ENCODE measurements around the gene DYTN.

DYTN gene

GRCh38 chr2:206627632-206628031 lies 90.6 kb downstream of the DYTN start:
- Histone ChIP-seq H3K23ac (ENCODE audit: low read length) (no peak overlapping the region), H4K91ac (ENCODE audit: low read depth, low read length) (no peak overlapping the region), H4K8ac (ENCODE audit: low read depth, low read length) (no peak overlapping the region), H2AK5ac (ENCODE audit: low read length) (no peak overlapping the region), H2BK5ac (ENCODE audit: low read depth, low read length, poor library complexity) (no peak overlapping the region), H4K12ac (ENCODE audit: low read depth, low read length) (no peak overlapping the region), H3K27ac (ENCODE audit: low read depth, low read length) (no peak overlapping the region), H3K14ac (ENCODE audit: low read length) (no peak overlapping the region), H3K27me3 (ENCODE audit: insufficient read depth, low read length) (no peaks in the 10 kb centered on the region), H3K79me2 (ENCODE audit: control insufficient read depth, insufficient read depth, low read length, poor library complexity) (no peaks in the 10 kb centered on the region), H3K4ac (ENCODE audit: low read depth, low read length) (no peak overlapping the region), H2BK120ac (ENCODE audit: insufficient read depth, low read length, poor library complexity) (no peak overlapping the region), H3K4me3 (ENCODE audit: low read depth, low read length) (no peak overlapping the region), H3K79me1 (ENCODE audit: low read length) (no peaks in the 10 kb centered on the region), H3K9me3 (ENCODE audit: insufficient read depth, low read depth, low read length) (peaks cover 1% of the 10 kb centered on the region), H3K4me1 (ENCODE audit: control insufficient read depth in 1 of 2, insufficient read depth in 2 of 2, low read length in 2 of 2) (no peaks in the 10 kb centered on the region), H3K4me2 (ENCODE audit: low read length) (no peak overlapping the region), H3K18ac (ENCODE audit: low read length) (no peak overlapping the region), H2BK12ac (ENCODE audit: low read length) (no peak overlapping the region), H3K9ac (ENCODE audit: low read length) (no peak overlapping the region), H3K36me3 (ENCODE audit: control insufficient read depth in 1 of 2, insufficient read depth in 2 of 2, low read length in 2 of 2) (no peaks in the 10 kb centered on the region), H2AFZ (ENCODE audit: insufficient read depth, low read length, poor library complexity) (no peak overlapping the region)
- DNase-seq, result no peak

GRCh38 chr2:206626108-206626507 lies 92.1 kb downstream of the DYTN start:
- Histone ChIP-seq H3K9me3 (ENCODE audit: insufficient read depth, low read depth, low read length) (peaks cover 1% of the 10 kb centered on the region), H3K36me3 (ENCODE audit: control insufficient read depth in 1 of 2, insufficient read depth in 2 of 2, low read length in 2 of 2) (no peaks in the 10 kb centered on the region), H3K79me1 (ENCODE audit: low read length) (no peaks in the 10 kb centered on the region), H3K14ac (ENCODE audit: low read length) (no peak overlapping the region), H3K27ac (ENCODE audit: low read depth, low read length) (no peak overlapping the region), H3K4me1 (ENCODE audit: control insufficient read depth in 1 of 2, insufficient read depth in 2 of 2, low read length in 2 of 2) (no peaks in the 10 kb centered on the region), H2AFZ (ENCODE audit: insufficient read depth, low read length, poor library complexity) (no peak overlapping the region), H4K91ac (ENCODE audit: low read depth, low read length) (no peak overlapping the region), H3K27me3 (ENCODE audit: insufficient read depth, low read length) (no peaks in the 10 kb centered on the region), H4K12ac (ENCODE audit: low read depth, low read length) (no peak overlapping the region), H2BK120ac (ENCODE audit: insufficient read depth, low read length, poor library complexity) (no peak overlapping the region), H3K4ac (ENCODE audit: low read depth, low read length) (no peak overlapping the region), H3K4me2 (ENCODE audit: low read length) (no peak overlapping the region), H2BK5ac (ENCODE audit: low read depth, low read length, poor library complexity) (no peak overlapping the region), H4K8ac (ENCODE audit: low read depth, low read length) (no peak overlapping the region), H2BK12ac (ENCODE audit: low read length) (no peak overlapping the region), H3K9ac (ENCODE audit: low read length) (no peak overlapping the region), H3K4me3 (ENCODE audit: low read depth, low read length) (no peak overlapping the region), H3K23ac (ENCODE audit: low read length) (no peak overlapping the region), H3K79me2 (ENCODE audit: control insufficient read depth, insufficient read depth, low read length, poor library complexity) (no peaks in the 10 kb centered on the region), H3K18ac (ENCODE audit: low read length) (no peak overlapping the region), H2AK5ac (ENCODE audit: low read length) (no peak overlapping the region)
- no peak for DNase-seq
- no CpG with 5 or more reads among the region's 2 CpGs for WGBS (ENCODE audit: extremely low coverage, insufficient coverage, insufficient read length)

- Histone ChIP-seq H3K14ac (ENCODE audit: low read length) (no peak overlapping the region), H2BK120ac (ENCODE audit: insufficient read depth, low read length, poor library complexity) (no peak overlapping the region), H3K4me1 (ENCODE audit: control insufficient read depth in 1 of 2, insufficient read depth in 2 of 2, low read length in 2 of 2) (no peaks in the 10 kb centered on the region), H2BK12ac (ENCODE audit: low read length) (no peak overlapping the region), H3K27me3 (ENCODE audit: insufficient read depth, low read length) (no peaks in the 10 kb centered on the region), H2AK5ac (ENCODE audit: low read length) (no peak overlapping the region), H3K9me3 (ENCODE audit: insufficient read depth, low read depth, low read length) (no peaks in the 10 kb centered on the region), H4K12ac (ENCODE audit: low read depth, low read length) (no peak overlapping the region), H3K4me2 (ENCODE audit: low read length) (no peak overlapping the region), H4K91ac (ENCODE audit: low read depth, low read length) (no peak overlapping the region), H3K4me3 (ENCODE audit: low read depth, low read length) (no peak overlapping the region), H3K79me1 (ENCODE audit: low read length) (no peaks in the 10 kb centered on the region), H2AFZ (ENCODE audit: insufficient read depth, low read length, poor library complexity) (no peak overlapping the region), H3K36me3 (ENCODE audit: control insufficient read depth in 1 of 2, insufficient read depth in 2 of 2, low read length in 2 of 2) (no peaks in the 10 kb centered on the region), H2BK5ac (ENCODE audit: low read depth, low read length, poor library complexity) (no peak overlapping the region), H3K9ac (ENCODE audit: low read length) (no peak overlapping the region), H3K23ac (ENCODE audit: low read length) (no peak overlapping the region), H3K27ac (ENCODE audit: low read depth, low read length) (no peak overlapping the region), H3K18ac (ENCODE audit: low read length) (no peak overlapping the region), H3K79me2 (ENCODE audit: control insufficient read depth, insufficient read depth, low read length, poor library complexity) (no peaks in the 10 kb centered on the region), H4K8ac (ENCODE audit: low read depth, low read length) (no peak overlapping the region), H3K4ac (ENCODE audit: low read depth, low read length) (no peak overlapping the region)
- WGBS (ENCODE audit: extremely low coverage, insufficient coverage, insufficient read length), result no CpG with 5 or more reads among the region's 3 CpGs
- DNase-seq, result no peak
Measured at GRCh38 chr2:206619011-206619410, 99.2 kb downstream of the DYTN start.

GRCh38 chr2:206616151-206616550 lies 102.0 kb downstream of the DYTN start:
- WGBS (ENCODE audit: extremely low coverage, insufficient coverage, insufficient read length), result no CpG with 5 or more reads among the region's 2 CpGs
- Histone ChIP-seq H2AFZ (ENCODE audit: insufficient read depth, low read length, poor library complexity) (no peak overlapping the region), H3K9me3 (ENCODE audit: insufficient read depth, low read depth, low read length) (no peaks in the 10 kb centered on the region), H4K12ac (ENCODE audit: low read depth, low read length) (no peak overlapping the region), H3K23ac (ENCODE audit: low read length) (no peak overlapping the region), H3K4me3 (ENCODE audit: low read depth, low read length) (no peak overlapping the region), H3K27ac (ENCODE audit: low read depth, low read length) (no peak overlapping the region), H3K79me2 (ENCODE audit: control insufficient read depth, insufficient read depth, low read length, poor library complexity) (no peaks in the 10 kb centered on the region), H3K4ac (ENCODE audit: low read depth, low read length) (no peak overlapping the region), H3K27me3 (ENCODE audit: insufficient read depth, low read length) (no peaks in the 10 kb centered on the region), H2BK120ac (ENCODE audit: insufficient read depth, low read length, poor library complexity) (no peak overlapping the region), H2BK5ac (ENCODE audit: low read depth, low read length, poor library complexity) (no peak overlapping the region), H3K36me3 (ENCODE audit: control insufficient read depth in 1 of 2, insufficient read depth in 2 of 2, low read length in 2 of 2) (no peaks in the 10 kb centered on the region), H4K8ac (ENCODE audit: low read depth, low read length) (no peak overlapping the region), H3K79me1 (ENCODE audit: low read length) (no peaks in the 10 kb centered on the region), H3K4me2 (ENCODE audit: low read length) (no peak overlapping the region), H3K18ac (ENCODE audit: low read length) (no peak overlapping the region), H3K4me1 (ENCODE audit: control insufficient read depth in 1 of 2, insufficient read depth in 2 of 2, low read length in 2 of 2) (no peaks in the 10 kb centered on the region), H2BK12ac (ENCODE audit: low read length) (no peak overlapping the region), H2AK5ac (ENCODE audit: low read length) (no peak overlapping the region), H4K91ac (ENCODE audit: low read depth, low read length) (no peak overlapping the region), H3K14ac (ENCODE audit: low read length) (no peak overlapping the region), H3K9ac (ENCODE audit: low read length) (no peak overlapping the region)
- DNase-seq, result no peak

All from trophoblast cell (in vitro differentiated cells and primary cell).